Stimulated activated naive CD4-positive, alpha-beta T cell treated with Interleukin-2 at 50 U/mL for 16 hours (primary cell): ENCODE results near the gene ARMC9.
"Not testable (repeated sequence)": the region's sequence is repeated elsewhere in the genome, so short reads cannot be mapped to it uniquely, and the experiment has no call there.

Experiments
- DNase-seq: peaks from one replicate; lab custom pipeline; 2025; lab: John Stamatoyannopoulos, UW

Gene ARMC9

DNA sequence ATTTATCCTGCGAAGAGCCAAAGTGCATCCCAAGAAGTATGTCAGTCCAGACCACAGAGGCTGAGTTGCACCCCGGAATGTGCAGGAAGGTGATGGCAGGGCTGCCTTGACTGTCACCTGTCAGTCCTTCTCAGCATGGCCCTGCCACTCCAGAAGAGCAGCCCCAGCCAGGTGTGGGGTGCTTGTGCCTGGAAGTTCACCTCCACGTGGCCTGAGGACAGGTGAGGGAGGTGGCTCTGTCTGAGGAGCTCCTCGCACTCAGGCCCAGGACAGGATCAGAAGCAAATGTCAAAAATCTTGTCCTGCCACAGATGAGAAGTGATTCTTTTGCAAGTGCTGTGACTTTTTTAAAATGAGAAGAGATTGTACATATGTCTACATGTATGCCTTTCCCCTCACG, 165.6 kb downstream of the ARMC9 start:
- DNase-seq: no peak

DNA sequence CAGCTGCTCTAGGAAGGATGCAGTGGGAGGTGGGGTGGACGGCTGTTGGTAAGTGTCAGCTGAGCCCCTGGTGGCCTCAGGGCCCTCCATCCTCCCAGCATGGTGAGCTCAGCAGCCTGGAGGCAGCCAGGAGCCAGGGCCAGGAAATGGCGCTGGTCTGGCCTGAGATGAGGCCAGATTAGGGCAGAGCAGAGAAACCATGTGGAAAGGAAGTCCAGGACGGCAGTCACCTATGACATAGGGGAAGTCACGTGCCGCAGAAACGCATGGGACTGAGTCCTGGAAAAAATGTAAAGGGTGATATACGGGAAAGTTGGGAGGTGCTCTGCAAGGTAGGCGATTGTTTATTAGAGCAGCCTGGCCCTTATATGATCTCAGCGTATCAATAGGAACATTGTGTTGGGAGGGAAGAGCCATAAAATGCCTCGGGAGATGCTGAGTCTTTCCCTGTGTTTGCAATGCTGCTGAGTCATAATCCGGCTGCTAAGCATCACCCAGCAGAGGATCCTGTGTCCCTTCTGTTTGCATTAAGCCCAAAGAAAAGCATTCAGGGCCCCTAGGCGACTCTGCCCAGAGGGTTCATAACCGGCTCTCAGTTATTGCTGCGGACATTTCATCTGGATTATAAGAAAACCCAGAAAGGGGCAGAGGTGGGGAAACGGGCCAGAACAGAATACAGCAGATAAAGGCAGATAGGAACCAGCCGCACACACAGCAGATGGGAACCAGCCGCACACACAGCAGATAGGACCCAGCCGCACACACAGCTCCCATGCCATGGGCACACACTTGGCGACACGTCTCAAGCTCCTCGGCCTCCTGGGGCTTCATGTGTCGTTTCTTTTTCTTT, 166.8 kb downstream of the ARMC9 start:
- no peak for DNase-seq

DNA sequence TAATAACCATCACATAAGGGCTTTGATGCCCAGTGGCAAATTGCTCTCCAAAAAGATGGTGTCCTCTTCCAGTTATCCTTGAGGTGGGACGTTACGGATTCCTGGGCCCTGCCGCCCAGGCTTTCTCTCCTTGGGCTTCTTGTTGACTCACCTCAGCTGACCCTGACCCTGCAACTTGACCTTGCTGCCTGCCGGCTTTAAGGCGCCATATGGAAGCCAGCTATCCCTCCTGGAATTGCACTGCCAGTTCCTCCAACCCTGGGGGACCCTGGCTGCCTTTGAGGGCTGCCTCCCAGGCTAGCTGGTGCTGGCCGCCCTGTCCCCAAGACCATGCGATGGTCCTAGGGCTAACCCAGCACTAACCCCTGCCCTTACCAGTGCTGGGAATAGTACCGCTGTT, 168.7 kb downstream of the ARMC9 start:
- DNase-seq: no peak

DNA sequence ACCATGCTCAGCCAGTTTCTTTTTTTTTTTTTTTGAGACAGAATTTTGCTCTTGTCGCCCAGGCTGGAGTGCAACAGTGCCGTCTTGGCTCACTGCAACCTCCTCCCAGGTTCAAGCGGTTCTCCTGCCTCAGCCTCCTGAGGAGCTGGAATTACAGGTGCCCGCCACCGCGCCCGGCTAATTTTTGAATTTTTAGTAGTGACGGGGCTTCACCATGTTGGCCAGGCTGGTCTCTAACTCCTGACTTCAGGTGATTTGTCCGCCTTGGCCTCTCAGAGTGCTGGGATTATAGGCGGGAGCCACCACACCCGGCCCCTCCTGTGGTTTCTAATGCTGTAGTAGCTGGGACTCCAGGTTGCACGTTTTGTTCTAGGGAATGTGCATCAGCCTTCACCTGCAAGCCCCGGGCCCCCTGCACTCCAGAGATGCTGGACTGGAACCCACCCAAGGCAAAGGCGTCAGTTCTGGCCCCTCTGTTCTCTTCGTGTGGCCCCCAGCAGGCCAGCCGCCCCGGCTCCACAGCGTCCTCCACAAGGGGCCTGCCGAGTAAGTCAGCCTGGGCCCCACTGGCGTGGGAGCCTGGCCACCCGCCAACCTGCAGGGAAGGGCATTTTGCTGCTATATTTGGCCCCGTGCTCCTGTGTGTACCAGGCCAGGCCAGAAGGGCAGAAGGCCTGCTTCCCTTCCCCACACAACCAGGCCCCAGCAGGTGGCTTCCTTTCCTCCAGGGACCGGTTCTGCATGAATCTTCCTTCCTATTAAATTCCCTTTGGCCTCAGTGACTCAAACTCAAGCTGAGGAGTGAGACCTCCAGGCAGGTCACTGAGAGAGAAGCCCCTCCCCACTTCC, 171.4 kb downstream of the ARMC9 start:
- DNase-seq: no peak

DNA sequence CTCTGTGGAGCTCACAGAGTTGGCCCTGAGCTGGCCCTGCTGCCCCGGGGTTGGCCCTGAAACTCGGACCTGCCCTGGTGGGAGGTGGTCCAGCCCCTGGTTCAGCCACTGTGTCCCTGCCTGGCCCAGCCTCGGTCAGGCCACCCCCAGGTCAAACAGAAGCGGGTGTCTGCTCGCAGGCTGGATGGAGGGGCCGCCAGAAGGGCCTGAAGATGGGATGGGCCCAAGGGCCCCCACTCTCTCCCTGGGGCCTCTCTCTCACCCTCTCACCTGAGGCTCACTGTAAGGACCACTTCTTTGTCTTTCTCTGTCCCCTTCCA, 172.0 kb downstream of the ARMC9 start:
- no peak for DNase-seq

- no peak for DNase-seq
These were observed 172.5 kb downstream of the ARMC9 start for GRCh38 chr2:231370749-231371429.

GRCh38 chr2:231371430-231372054, 173.1 kb downstream of the ARMC9 start:
- no peak for DNase-seq

- DNase-seq: no peak
These were observed 173.9 kb downstream of the ARMC9 start for GRCh38 chr2:231372326-231372725.

- no peak for DNase-seq
These were observed 174.8 kb downstream of the ARMC9 start for GRCh38 chr2:231373184-231373583.

- DNase-seq: no peak
These were observed 175.4 kb downstream of the ARMC9 start for GRCh38 chr2:231373786-231374349.

DNA sequence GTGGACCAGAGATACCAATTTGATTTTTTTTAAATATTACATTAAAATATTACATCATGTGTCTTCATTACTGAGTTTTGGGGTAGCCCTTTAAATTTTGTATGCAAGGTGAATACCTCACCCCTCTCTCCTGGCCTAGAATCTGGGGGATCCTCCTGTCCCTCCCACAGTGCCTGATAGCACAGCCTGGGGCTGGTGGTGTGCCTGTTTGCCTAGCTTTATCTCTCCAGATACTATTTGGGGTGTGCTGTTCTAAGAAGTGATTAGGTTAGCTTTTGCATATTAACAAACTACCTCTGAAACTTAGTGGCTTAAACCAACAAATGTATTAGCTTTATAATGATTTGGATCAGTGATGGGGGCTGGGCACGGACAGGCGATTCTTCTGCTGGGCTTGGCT, 176.3 kb downstream of the ARMC9 start:
- no peak for DNase-seq

- not testable (repeated sequence) for DNase-seq
These were observed 177.7 kb downstream of the ARMC9 start for GRCh38 chr2:231375994-231376615.

- DNase-seq: no peak
These were observed 178.4 kb downstream of the ARMC9 start for GRCh38 chr2:231376857-231377256.

- DNase-seq: no peak
These were observed 179.7 kb downstream of the ARMC9 start for GRCh38 chr2:231378026-231378722.

GRCh38 chr2:231379266-231380215, 181.1 kb downstream of the ARMC9 start:
- DNase-seq: no peak

- no peak for DNase-seq
These were observed 181.9 kb downstream of the ARMC9 start for GRCh38 chr2:231380307-231380706.

- DNase-seq: no peak
These were observed 182.8 kb downstream of the ARMC9 start for GRCh38 chr2:231380991-231381847.

- no peak for DNase-seq
These were observed 183.7 kb downstream of the ARMC9 start for GRCh38 chr2:231382116-231382515.
